ENCODE results near the gene NUDT21. TPM values are rescaled to one million over a fixed set of nuclear protein-coding genes. Genes with fewer than 3 reads are reported as not detected.
A peak's percentile ranks its signal among the peaks of the same experiment; 100 is the strongest.

Gene NUDT21
- total and polyA plus RNA-seq, 8 donors = 80.8 to 136 (median 120) TPM

GRCh38 chr16:56413381-56413780 lies 37.8 kb downstream of the NUDT21 start:
- no peak for ATAC-seq
- H3K36me3 ChIP-seq = peaks cover 0 to 30% of the 10 kb centered on the region in 2 donors
- no peak for DNase-seq
- H3K4me3 ChIP-seq = no peak overlapping the region
- intact Hi-C loops (cut with DNase I) = no loop called here
- H3K27me3 ChIP-seq = no peaks in the 10 kb centered on the region
- H3K27ac ChIP-seq = no peak overlapping the region
- peaks cover 0 to 21% of the 10 kb centered on the region in 2 donors for H3K4me1 ChIP-seq
- H3K9me3 ChIP-seq = no peaks in the 10 kb centered on the region
- TF ChIP-seq, protein P1, sequence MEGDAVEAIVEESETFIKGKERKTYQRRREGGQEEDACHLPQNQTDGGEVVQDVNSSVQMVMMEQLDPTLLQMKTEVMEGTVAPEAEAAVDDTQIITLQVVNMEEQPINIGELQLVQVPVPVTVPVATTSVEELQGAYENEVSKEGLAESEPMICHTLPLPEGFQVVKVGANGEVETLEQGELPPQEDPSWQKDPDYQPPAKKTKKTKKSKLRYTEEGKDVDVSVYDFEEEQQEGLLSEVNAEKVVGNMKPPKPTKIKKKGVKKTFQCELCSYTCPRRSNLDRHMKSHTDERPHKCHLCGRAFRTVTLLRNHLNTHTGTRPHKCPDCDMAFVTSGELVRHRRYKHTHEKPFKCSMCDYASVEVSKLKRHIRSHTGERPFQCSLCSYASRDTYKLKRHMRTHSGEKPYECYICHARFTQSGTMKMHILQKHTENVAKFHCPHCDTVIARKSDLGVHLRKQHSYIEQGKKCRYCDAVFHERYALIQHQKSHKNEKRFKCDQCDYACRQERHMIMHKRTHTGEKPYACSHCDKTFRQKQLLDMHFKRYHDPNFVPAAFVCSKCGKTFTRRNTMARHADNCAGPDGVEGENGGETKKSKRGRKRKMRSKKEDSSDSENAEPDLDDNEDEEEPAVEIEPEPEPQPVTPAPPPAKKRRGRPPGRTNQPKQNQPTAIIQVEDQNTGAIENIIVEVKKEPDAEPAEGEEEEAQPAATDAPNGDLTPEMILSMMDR (IDR thresholded peaks at IDR 0.05) = no peak

DNA sequence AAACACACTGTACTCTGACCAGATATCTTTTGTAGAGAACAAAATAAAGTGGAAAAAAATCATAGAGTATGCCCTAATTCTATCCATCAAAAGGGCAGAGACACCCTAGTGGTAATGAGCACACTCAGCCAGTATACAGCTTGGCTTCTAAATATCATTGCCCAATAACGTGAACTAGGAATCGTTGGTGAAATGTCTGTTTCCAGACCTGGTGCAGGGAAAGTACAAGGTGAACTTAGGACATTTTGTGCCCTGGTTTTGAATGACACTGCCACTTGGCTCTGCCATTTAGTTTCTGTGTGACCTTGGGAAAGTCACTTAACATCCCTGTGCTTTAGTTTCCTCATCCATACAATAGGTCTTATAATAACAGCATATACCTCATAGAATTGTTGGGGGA lies 39.5 kb downstream of the NUDT21 start:
- H3K36me3 ChIP-seq = peaks cover 0 to 42% of the 10 kb centered on the region in 2 donors
- TF ChIP-seq, protein P1 (IDR thresholded peaks at IDR 0.05) = no peak
- intact Hi-C loops (cut with DNase I) = no loop called here
- H3K9me3 ChIP-seq = no peaks in the 10 kb centered on the region
- no peak overlapping the region for H3K27ac ChIP-seq
- ATAC-seq (no peak), DNase-seq (no peak)
- H3K4me1 ChIP-seq = peaks cover 0 to 21% of the 10 kb centered on the region in 2 donors
- no peaks in the 10 kb centered on the region for H3K27me3 ChIP-seq
- H3K4me3 ChIP-seq = no peak overlapping the region

DNA sequence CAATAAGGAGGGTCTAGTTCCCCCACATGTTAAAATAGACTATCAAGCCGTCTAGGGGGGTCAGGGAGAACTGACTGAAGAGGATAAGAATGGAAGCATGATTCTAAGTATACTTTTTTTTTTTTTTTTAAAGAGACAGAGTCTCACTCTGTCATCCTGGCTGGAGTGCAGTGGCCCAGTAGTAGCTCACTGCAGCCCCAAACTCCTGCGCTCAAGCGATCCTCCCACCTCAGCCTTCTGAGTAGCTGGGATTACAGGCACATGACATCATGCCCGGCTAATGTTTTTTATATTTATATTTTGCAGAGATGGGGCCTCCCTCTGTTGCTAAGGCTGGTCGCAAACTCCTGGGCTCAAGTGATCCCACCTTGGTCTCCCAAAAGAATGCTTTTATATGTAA lies 40.0 kb downstream of the NUDT21 start:
- no peaks in the 10 kb centered on the region for H3K27me3 ChIP-seq
- ATAC-seq = no peak
- no peak for DNase-seq
- H3K9me3 ChIP-seq = no peaks in the 10 kb centered on the region
- H3K27ac ChIP-seq = no peak overlapping the region
- peaks cover 0 to 42% of the 10 kb centered on the region in 2 donors for H3K36me3 ChIP-seq
- intact Hi-C loops (cut with DNase I) = no loop called here
- TF ChIP-seq, protein P1 (IDR thresholded peaks at IDR 0.05) = no peak
- peaks cover 0 to 16% of the 10 kb centered on the region in 2 donors for H3K4me1 ChIP-seq
- no peak overlapping the region for H3K4me3 ChIP-seq

DNA sequence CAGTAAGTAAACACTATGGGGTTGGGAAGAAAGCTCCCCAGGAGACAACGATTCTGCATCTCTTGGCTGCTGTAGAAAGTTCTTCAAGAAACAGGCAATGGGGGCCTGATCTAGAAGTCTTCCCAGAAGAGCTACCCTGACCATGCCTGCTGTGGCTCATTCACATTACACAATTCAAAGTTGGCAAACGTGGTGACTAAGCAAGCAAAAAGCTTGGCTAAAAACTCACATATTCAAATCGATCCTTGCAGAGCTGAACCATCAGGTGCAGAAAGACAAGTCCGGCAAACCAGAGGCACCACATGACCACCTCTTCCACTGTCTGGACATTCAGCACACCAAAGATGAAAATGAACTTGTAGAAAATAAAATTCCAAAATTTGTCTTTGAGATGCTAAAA lies 41.9 kb downstream of the NUDT21 start:
- Histone ChIP-seq H3K36me3 (peaks cover 0 to 55% of the 10 kb centered on the region in 2 donors), H3K4me1 (peaks cover 0 to 4% of the 10 kb centered on the region in 2 donors), H3K27ac (no peak overlapping the region), H3K27me3 (no peaks in the 10 kb centered on the region), H3K9me3 (no peaks in the 10 kb centered on the region), H3K4me3 (no peak overlapping the region)
- DNase-seq (no peak), ATAC-seq (peak; percentile 33)
- TF ChIP-seq, protein P1 (IDR thresholded peaks at IDR 0.05) = no peak
- intact Hi-C loops (cut with DNase I) = no loop called here

DNA sequence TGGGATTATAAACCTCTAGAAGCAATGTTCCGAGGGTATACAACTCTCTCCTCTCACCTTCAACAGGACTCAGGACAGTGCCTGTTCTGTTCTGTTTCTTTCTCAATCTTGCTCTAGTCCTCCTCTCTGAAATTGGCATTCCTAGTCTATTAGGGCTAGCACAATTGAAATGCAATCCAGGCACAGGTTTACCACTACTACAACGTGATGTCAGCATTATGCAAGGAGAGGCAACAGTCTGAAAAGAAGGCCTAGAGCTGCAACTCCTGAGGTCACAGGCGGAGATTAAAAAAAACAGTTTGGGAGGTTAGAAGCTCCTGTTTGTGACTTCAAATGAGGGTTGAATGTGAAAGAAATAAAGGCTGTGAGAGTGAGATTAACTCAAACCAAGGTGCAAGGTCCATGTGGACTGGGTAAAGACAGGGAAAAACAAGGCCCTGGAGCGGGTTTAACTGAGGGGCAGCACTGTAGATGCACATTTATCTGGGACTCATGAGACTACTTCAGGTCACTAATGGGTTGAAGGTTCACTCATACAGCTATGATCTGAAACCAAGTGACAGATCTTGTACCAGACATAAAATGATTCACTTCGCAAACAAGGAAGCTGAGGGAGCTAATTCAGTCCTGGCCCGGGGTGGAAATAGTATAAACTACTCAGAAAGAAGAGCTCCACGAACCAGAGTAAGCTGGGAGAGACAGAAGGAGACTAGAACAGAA lies 42.6 kb downstream of the NUDT21 start:
- TF ChIP-seq, protein P1 (IDR thresholded peaks at IDR 0.05) = no peak
- Histone ChIP-seq H3K27me3 (no peaks in the 10 kb centered on the region), H3K4me3 (no peak overlapping the region), H3K4me1 (peaks cover 0 to 4% of the 10 kb centered on the region in 2 donors), H3K27ac (no peak overlapping the region), H3K36me3 (peaks cover 0 to 60% of the 10 kb centered on the region in 2 donors), H3K9me3 (no peaks in the 10 kb centered on the region)
- intact Hi-C loops (cut with DNase I) = no loop called here
- no peak for DNase-seq
- peak; percentile 21 for ATAC-seq

All from left lung (tissue), 10 donors.